Neural progenitor cell (in vitro differentiated cells): Measurements from ENCODE around the gene IL17REL. TPM values are rescaled to one million over a fixed set of nuclear protein-coding genes. Genes with fewer than 3 reads are reported as not detected.

ENCODE experiments used
- DNase-seq: peaks from one replicate; pipeline ENCODE4 v3.0.0-alpha.2; 2016; ENCODE audit warnings: low spot score
- H2AFZ ChIP-seq: fragments of 200-600 bp; sonication (generic); replicated peaks from 2 replicates; pipeline ENCODE4 v1.6.1; 2016; ENCODE audit warnings: antibody characterized with exemption
- H3F3A ChIP-seq: fragments of 200-600 bp; sonication (generic); 2 replicates; pipeline ENCODE4 v1.6.1; 2016; ENCODE audit warnings: antibody characterized with exemption, low read depth
- H3K27ac ChIP-seq: fragments of 200-600 bp; sonication (generic); 2 replicates; pipeline ENCODE4 v1.5.1; 2016; ENCODE audit warnings: mild to moderate bottlenecking
- H3K27me3 ChIP-seq: fragments of 200-600 bp; sonication (generic); 2 replicates; pipeline ENCODE4 v1.6.1; 2016; ENCODE audit warnings: mild to moderate bottlenecking, moderate library complexity
- H3K36me3 ChIP-seq: fragments of 200-600 bp; sonication (generic); 2 replicates; pipeline ENCODE4 v1.5.1; 2016
- H3K4me1 ChIP-seq: fragments of 200-600 bp; sonication (generic); 2 replicates; pipeline ENCODE4 v1.6.1; 2016; ENCODE audit warnings: mixed run types
- H3K4me2 ChIP-seq: fragments of 200-600 bp; sonication (generic); 2 replicates; pipeline ENCODE4 v1.6.1; 2016
- H3K4me3 ChIP-seq: fragments of 200-600 bp; sonication (generic); 2 replicates; pipeline ENCODE4 v1.5.1; 2016
- H3K79me2 ChIP-seq: fragments of 200-600 bp; sonication (generic); 2 replicates; pipeline ENCODE4 v1.6.1; 2016; ENCODE audit warnings: low read depth
- H3K9ac ChIP-seq: fragments of 200-600 bp; sonication (generic); 2 replicates; pipeline ENCODE4 v1.6.1; 2016
- H3K9me3 ChIP-seq: fragments of 200-600 bp; sonication (generic); 2 replicates; pipeline ENCODE4 v1.5.1; 2016; ENCODE audit warnings: low read depth
- H4K20me1 ChIP-seq: fragments of 200-600 bp; sonication (generic); 2 replicates; pipeline ENCODE4 v1.6.1; 2016; ENCODE audit warnings: low read depth
- H3K27ac Mint-ChIP-seq: 3 replicates; pipeline ENCODE4 v1.8.0; 2021; ENCODE audit warnings: mixed read lengths
- H3K27me3 Mint-ChIP-seq: 2 replicates; pipeline ENCODE4 v1.8.0; 2022; ENCODE audit warnings: low read depth, mild to moderate bottlenecking, inconsistent platforms, moderate library complexity, mixed read lengths; ENCODE audit not compliant: insufficient read depth
- H3K36me3 Mint-ChIP-seq: 3 replicates; pipeline ENCODE4 v1.8.0; 2021; ENCODE audit warnings: mixed read lengths
- H3K4me1 Mint-ChIP-seq: 3 replicates; pipeline ENCODE4 v1.8.0; 2021; ENCODE audit warnings: mixed read lengths
- H3K4me3 Mint-ChIP-seq: 3 replicates; pipeline ENCODE4 v1.8.0; 2021; ENCODE audit warnings: mild to moderate bottlenecking, moderate library complexity, mixed read lengths
- H3K9me3 Mint-ChIP-seq: 3 replicates; pipeline ENCODE4 v1.8.0; 2020; ENCODE audit warnings: mixed read lengths
- EZH2 ChIP-seq: fragments of 200-600 bp; sonication (generic); IDR thresholded peaks from 2 replicates; pipeline ENCODE4 v1.6.1; 2017; ENCODE audit warnings: antibody characterized with exemption, mild to moderate bottlenecking, moderate library complexity
- EZH2phosphoT487 ChIP-seq: fragments of 200-600 bp; sonication (generic); IDR thresholded peaks from 2 replicates; pipeline ENCODE4 v1.6.1; 2017; ENCODE audit warnings: antibody characterized with exemption
- total RNA-seq: library from RNA; depleted of rRNA; stranded (reverse); fragments of >200 nt; gene quantifications from 2 replicates; pipeline ENCODE4 v1.2.3, GENCODE V29; 2015; ENCODE audit warnings: low replicate concordance
- TF ChIP-seq, protein P1 (sequence below): fragments of 200-600 bp; sonication (generic); IDR thresholded peaks from 2 replicates; pipeline ENCODE4 v1.5.1; 2017; ENCODE audit warnings: antibody characterized with exemption, mild to moderate bottlenecking

The IL17REL gene
- total RNA-seq, 1 donor from 2014 or later = not detected

GRCh38 chr22:49958366-49958921 is 54.1 kb downstream of the IL17REL start:
- no peak for DNase-seq
- Mint-ChIP-seq H3K9me3 (no peaks in the 10 kb centered on the region), H3K27me3 (no peaks in the 10 kb centered on the region), H3K27ac (no peak overlapping the region), H3K36me3 (no peaks in the 10 kb centered on the region), H3K4me3 (peak overlapping the region; percentile 82), H3K4me1 (peaks cover 7% of the 10 kb centered on the region)
- Histone ChIP-seq H3K36me3 (no peaks in the 10 kb centered on the region), H3K4me1 (peaks cover 5% of the 10 kb centered on the region), H4K20me1 (peaks cover 25% of the 10 kb centered on the region), H3K9ac (no peak overlapping the region), H3K9me3 (no peaks in the 10 kb centered on the region), H2AFZ (no peak overlapping the region), H3K4me3 (no peak overlapping the region), H3K27ac (no peak overlapping the region), H3K79me2 (peaks cover 26% of the 10 kb centered on the region), H3K27me3 (peaks cover 8% of the 10 kb centered on the region), H3K4me2 (no peak overlapping the region), H3F3A (no peaks in the 10 kb centered on the region)
- TF ChIP-seq, protein P1, sequence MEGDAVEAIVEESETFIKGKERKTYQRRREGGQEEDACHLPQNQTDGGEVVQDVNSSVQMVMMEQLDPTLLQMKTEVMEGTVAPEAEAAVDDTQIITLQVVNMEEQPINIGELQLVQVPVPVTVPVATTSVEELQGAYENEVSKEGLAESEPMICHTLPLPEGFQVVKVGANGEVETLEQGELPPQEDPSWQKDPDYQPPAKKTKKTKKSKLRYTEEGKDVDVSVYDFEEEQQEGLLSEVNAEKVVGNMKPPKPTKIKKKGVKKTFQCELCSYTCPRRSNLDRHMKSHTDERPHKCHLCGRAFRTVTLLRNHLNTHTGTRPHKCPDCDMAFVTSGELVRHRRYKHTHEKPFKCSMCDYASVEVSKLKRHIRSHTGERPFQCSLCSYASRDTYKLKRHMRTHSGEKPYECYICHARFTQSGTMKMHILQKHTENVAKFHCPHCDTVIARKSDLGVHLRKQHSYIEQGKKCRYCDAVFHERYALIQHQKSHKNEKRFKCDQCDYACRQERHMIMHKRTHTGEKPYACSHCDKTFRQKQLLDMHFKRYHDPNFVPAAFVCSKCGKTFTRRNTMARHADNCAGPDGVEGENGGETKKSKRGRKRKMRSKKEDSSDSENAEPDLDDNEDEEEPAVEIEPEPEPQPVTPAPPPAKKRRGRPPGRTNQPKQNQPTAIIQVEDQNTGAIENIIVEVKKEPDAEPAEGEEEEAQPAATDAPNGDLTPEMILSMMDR = no peak
- no peak for TF ChIP-seq EZH2
- no peak for TF ChIP-seq EZH2phosphoT487

- peak overlapping the region; percentile 57 for H3K4me3 Mint-ChIP-seq
Measured at GRCh38 chr22:49957826-49958365, 54.7 kb downstream of the IL17REL start.

DNA sequence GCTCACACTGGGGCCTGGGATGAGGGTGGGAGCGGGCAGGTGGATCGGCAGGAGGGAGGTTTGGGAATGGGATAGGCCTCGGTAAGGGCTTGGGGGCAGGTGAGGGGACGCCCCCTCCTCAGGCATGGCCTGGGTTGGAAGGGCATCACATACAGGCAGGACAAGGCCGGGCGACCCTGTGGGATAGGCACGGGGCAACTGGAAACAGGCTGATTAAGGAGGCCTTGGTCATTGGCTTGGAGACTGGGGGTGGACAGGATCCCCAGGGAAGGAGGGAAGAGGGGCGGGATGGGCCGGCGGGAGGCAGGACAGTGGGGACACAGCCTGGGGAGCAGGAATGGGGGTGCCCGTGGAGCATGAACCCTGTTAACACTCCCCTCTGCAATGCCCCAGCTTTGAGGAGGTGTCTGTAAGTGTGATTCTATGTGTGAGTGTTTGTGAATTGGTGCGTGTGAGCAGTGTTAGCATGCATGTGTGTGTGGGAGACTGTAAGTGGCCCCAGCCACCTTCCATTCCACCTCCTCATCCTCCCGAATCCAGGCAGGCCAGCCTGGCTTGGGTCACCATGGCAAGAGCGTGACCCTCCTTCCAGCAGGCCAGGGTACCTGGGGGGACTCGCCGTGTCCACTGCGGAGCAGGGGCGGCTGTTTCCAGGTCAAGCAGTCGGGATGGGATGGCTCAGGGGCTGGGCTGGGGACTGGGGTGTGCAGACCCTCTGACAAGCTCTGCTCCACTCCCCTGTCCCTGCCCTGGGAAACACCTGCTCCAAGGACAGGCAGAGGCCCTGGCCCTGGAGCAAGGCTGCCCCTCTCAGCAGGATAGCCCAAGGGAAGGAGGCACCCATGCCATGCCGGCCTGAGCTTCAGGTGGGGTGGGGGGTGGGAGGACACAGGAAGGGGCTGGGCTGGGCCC is 55.4 kb downstream of the IL17REL start:
- peaks cover 12% of the 10 kb centered on the region for H4K20me1 ChIP-seq
- no peak overlapping the region for H3K27ac ChIP-seq
- no peaks in the 10 kb centered on the region for H3F3A ChIP-seq
- Mint-ChIP-seq H3K9me3 (no peaks in the 10 kb centered on the region), H3K27me3 (no peaks in the 10 kb centered on the region), H3K4me1 (peaks cover 7% of the 10 kb centered on the region), H3K27ac (peak overlapping the region; percentile 96), H3K36me3 (no peaks in the 10 kb centered on the region), H3K4me3 (no peak overlapping the region)
- no peaks in the 10 kb centered on the region for H3K4me1 ChIP-seq
- H3K27me3 ChIP-seq = peaks cover 8% of the 10 kb centered on the region
- H3K36me3 ChIP-seq = no peaks in the 10 kb centered on the region
- no peak overlapping the region for H2AFZ ChIP-seq
- no peak overlapping the region for H3K4me2 ChIP-seq
- no peak for TF ChIP-seq EZH2phosphoT487
- TF ChIP-seq EZH2 = no peak
- TF ChIP-seq, protein P1 = no peak
- H3K9me3 ChIP-seq = no peaks in the 10 kb centered on the region
- DNase-seq = no peak
- H3K4me3 ChIP-seq = no peak overlapping the region
- no peak overlapping the region for H3K9ac ChIP-seq
- peaks cover 14% of the 10 kb centered on the region for H3K79me2 ChIP-seq

More at GRCh38 chr22:49957826-49958365, 54.7 kb downstream of the IL17REL start:
- Mint-ChIP-seq H3K27ac (no peak overlapping the region), H3K9me3 (no peaks in the 10 kb centered on the region), H3K4me1 (peaks cover 7% of the 10 kb centered on the region), H3K36me3 (no peaks in the 10 kb centered on the region), H3K27me3 (no peaks in the 10 kb centered on the region)
- DNase-seq = no peak
- no peak overlapping the region for H3K9ac ChIP-seq
- H3K4me2 ChIP-seq = no peak overlapping the region
- peaks cover 21% of the 10 kb centered on the region for H3K79me2 ChIP-seq
- no peak overlapping the region for H3K27ac ChIP-seq
- H3F3A ChIP-seq = no peaks in the 10 kb centered on the region
- H3K27me3 ChIP-seq = peaks cover 8% of the 10 kb centered on the region
- no peaks in the 10 kb centered on the region for H3K9me3 ChIP-seq
- no peak overlapping the region for H2AFZ ChIP-seq
- H3K4me3 ChIP-seq = no peak overlapping the region
- no peaks in the 10 kb centered on the region for H3K36me3 ChIP-seq
- H4K20me1 ChIP-seq = peaks cover 19% of the 10 kb centered on the region
- H3K4me1 ChIP-seq = peaks cover 5% of the 10 kb centered on the region
- TF ChIP-seq EZH2phosphoT487 (no peak), EZH2 (no peak)
- TF ChIP-seq, protein P1 = no peak
